ENCODE data around the gene SLC8A1. TPM values are rescaled to one million over a fixed set of nuclear protein-coding genes. Genes with fewer than 3 reads are reported as not detected.

SLC8A1 gene
- total RNA-seq, 4 donors from 2014 or later = 2.2 to 45.0 (median 9.6) TPM

GRCh38 chr2:40148334-40148733 lies 303.6 kb downstream of the SLC8A1 start:
- WGBS, 2 donors = 71 to 80% methylated on average over 6 of the region's 6 CpGs
- Histone ChIP-seq H3K36me3 (no peaks in the 10 kb centered on the region), H3K27me3 (no peaks in the 10 kb centered on the region), H3K4me1 (no peaks in the 10 kb centered on the region), H3K9me3 (no peaks in the 10 kb centered on the region), H3K4me3 (no peak overlapping the region), H3K27ac (no peak overlapping the region)
- DNase-seq = no peak
- TF ChIP-seq, protein P1, sequence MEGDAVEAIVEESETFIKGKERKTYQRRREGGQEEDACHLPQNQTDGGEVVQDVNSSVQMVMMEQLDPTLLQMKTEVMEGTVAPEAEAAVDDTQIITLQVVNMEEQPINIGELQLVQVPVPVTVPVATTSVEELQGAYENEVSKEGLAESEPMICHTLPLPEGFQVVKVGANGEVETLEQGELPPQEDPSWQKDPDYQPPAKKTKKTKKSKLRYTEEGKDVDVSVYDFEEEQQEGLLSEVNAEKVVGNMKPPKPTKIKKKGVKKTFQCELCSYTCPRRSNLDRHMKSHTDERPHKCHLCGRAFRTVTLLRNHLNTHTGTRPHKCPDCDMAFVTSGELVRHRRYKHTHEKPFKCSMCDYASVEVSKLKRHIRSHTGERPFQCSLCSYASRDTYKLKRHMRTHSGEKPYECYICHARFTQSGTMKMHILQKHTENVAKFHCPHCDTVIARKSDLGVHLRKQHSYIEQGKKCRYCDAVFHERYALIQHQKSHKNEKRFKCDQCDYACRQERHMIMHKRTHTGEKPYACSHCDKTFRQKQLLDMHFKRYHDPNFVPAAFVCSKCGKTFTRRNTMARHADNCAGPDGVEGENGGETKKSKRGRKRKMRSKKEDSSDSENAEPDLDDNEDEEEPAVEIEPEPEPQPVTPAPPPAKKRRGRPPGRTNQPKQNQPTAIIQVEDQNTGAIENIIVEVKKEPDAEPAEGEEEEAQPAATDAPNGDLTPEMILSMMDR (IDR thresholded peaks at IDR 0.05) = no peak
- TF ChIP-seq POLR2A (IDR thresholded peaks at IDR 0.05) = no peak
- intact Hi-C loops (cut with DNase I) = no loop called here

DNA sequence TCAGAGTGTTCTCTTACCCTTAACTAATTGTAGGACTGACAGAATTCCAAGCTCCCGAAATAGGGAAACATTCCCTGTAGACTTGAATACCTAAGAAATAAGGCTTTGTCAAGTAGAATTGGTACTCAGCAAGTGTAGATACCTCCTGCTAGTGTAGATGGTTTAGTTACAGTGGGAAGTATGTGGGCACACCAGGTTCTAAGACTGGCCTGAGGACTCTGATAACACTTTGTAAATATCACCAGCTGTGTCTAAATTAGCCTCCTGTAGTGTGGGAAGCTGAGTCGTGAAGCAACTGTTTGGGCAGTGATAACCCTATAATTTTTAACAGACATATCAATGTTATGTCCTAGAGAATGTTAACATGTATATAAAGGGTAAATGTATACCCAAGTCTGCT lies 304.5 kb downstream of the SLC8A1 start:
- TF ChIP-seq POLR2A (IDR thresholded peaks at IDR 0.05) = no peak
- TF ChIP-seq, protein P1 (IDR thresholded peaks at IDR 0.05) = no peak
- Histone ChIP-seq H3K27me3 (no peaks in the 10 kb centered on the region), H3K4me3 (no peak overlapping the region), H3K27ac (no peak overlapping the region), H3K9me3 (no peaks in the 10 kb centered on the region), H3K36me3 (no peaks in the 10 kb centered on the region), H3K4me1 (no peaks in the 10 kb centered on the region)
- intact Hi-C loops (cut with DNase I) = no loop called here
- no peak for DNase-seq
- 62 to 63% methylated on average over 2 of the region's 2 CpGs for WGBS, 2 donors

GRCh38 chr2:40144022-40144421 lies 307.9 kb downstream of the SLC8A1 start:
- intact Hi-C loops (cut with DNase I) = no loop called here
- Histone ChIP-seq H3K27me3 (no peaks in the 10 kb centered on the region), H3K36me3 (peaks cover 0 to 4% (median 0%) of the 10 kb centered on the region in 3 donors)

GRCh38 chr2:40138314-40138713 lies 313.6 kb downstream of the SLC8A1 start:
- H3K4me3 ChIP-seq = no peak overlapping the region
- H3K4me1 ChIP-seq = no peaks in the 10 kb centered on the region
- H3K27ac ChIP-seq = no peak overlapping the region
- intact Hi-C loops (cut with DNase I) = no loop called here
- DNase-seq = no peak
- H3K9me3 ChIP-seq = no peaks in the 10 kb centered on the region
- no peak for TF ChIP-seq POLR2A (IDR thresholded peaks at IDR 0.05)
- TF ChIP-seq, protein P1 (IDR thresholded peaks at IDR 0.05) = no peak
- WGBS, 2 donors = 87 to 92% methylated on average over 1 of the region's 1 CpG
- peaks cover 0 to 8% (median 0%) of the 10 kb centered on the region in 3 donors for H3K36me3 ChIP-seq
- H3K27me3 ChIP-seq = no peaks in the 10 kb centered on the region

More at GRCh38 chr2:40144022-40144421, 307.9 kb downstream of the SLC8A1 start:
- Histone ChIP-seq H3K4me3 (no peak overlapping the region), H3K27ac (no peak overlapping the region), H3K9me3 (no peaks in the 10 kb centered on the region), H3K4me1 (no peaks in the 10 kb centered on the region)
- DNase-seq = no peak
- TF ChIP-seq, protein P1 (IDR thresholded peaks at IDR 0.05) = no peak
- no peak for TF ChIP-seq POLR2A (IDR thresholded peaks at IDR 0.05)

GRCh38 chr2:40131081-40131704 lies 320.7 kb downstream of the SLC8A1 start:
- no peak overlapping the region for H3K4me3 ChIP-seq
- no peak for DNase-seq
- no peak for TF ChIP-seq POLR2A (IDR thresholded peaks at IDR 0.05)
- TF ChIP-seq, protein P1 (IDR thresholded peaks at IDR 0.05) = no peak
- 50 to 70% methylated on average over 3 of the region's 3 CpGs for WGBS, 2 donors
- intact Hi-C loops (cut with DNase I) = no loop called here
- no peaks in the 10 kb centered on the region for H3K9me3 ChIP-seq
- H3K27ac ChIP-seq = no peak overlapping the region
- H3K4me1 ChIP-seq = no peaks in the 10 kb centered on the region
- no peaks in the 10 kb centered on the region for H3K27me3 ChIP-seq
- H3K36me3 ChIP-seq = no peaks in the 10 kb centered on the region
